NCI-H1417 treated with DMSO at 0.1 percent for 48 hours (cell line): ENCODE measurements around the gene ZNF514.
"Not testable (repeated sequence)": the region's sequence is repeated elsewhere in the genome, so short reads cannot be mapped to it uniquely, and the experiment has no call there.

Source experiments
- DNase-seq: peaks from one replicate; lab custom pipeline; 2025; lab: John Stamatoyannopoulos, UW

ZNF514 gene

DNA sequence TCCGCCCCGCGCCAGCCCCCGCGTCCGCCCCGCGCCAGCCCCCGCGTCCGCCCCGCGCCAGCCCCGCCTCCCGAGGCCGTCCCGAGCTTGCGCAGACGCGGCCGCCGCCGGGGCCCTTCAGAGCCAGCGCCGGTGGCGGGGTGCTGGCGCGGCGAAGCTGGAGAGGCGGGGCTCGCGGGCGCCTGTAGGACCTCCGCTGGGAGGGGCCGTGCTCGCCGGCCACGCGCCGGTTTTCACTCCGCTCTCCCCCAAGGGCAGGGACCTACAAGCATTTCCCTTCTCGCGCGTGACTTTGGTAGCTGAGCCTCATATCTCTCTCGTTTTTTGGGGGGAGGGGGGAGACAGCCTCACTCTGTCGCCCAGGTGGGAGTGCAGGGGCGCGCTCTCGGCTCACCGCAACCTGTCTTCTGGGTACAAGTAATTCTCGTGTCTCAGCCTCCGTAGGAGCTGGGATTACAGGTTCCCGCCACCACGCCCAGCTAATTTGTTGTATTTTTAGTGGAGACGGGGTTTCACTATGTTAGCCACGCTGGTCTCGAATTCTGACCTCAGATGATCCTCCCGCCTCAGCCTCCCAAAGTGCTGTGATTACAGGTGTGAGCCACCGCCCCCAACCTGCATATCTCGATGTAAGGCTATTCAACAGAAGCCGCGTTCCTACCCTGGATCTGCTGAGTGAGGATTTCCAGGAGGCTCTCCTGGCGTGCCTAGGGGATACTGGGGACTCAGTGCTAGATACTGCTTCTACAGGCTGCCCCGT lies at the start of gene ZNF514:
Gene ZNF514, minus strand, starts transcription at position 159 of the 760 bp plus-strand sequence. CDS start 6,595 bp downstream, outside the sequence.
- DNase-seq: no peak

- no peak for DNase-seq
Measured at GRCh38 chr2:95208106-95208505, 48.5 kb upstream of the ZNF514 start.

- DNase-seq: peak; percentile 84
Measured at GRCh38 chr2:95207111-95207961, 47.7 kb upstream of the ZNF514 start, which contains the start of gene ZNF892. ZNF892 (plus strand) TSS chr2:95207521; CDS start chr2:95207816, 295 bp downstream.

DNA sequence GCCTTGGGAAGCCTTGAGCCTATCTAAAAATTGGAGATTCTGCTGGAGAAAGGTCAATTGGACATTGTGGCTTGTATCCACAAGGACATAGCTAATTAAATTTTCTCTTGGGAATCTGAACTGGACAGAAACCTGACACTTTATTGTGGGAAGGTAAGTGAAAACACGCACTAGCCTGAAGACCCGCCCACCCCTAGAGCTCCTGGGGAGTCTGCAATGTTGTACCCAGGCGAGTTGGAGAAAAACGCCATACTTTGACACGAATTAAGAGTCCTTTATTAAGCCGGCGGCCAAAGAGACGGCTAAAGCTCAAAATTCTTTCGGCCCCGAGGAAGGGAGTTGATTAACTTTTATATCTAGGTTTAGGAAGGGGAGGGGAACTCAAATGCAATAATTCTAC lies 46.4 kb upstream of the ZNF514 start:
- no peak for DNase-seq

- DNase-seq: no peak
Measured at GRCh38 chr2:95204396-95204795, 44.7 kb upstream of the ZNF514 start.

DNA sequence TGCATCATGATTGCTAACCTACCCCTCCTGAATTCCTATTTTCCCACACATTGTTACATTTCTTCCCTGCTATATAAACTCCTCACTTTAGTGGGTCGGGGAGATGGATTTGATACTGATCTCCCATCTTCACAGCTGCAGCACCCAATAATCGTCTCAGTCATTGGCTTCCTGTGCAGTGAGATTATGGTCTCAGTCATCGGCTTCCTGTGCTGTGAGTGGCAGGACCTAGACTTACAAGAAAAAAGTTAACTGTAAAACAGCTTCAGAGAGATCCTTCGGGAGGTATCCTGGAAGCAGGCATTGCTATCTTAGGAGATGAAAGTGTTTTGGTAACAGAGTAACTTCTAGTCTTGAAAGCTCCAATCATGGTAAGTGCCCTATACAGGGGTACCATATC lies 44.3 kb upstream of the ZNF514 start:
- DNase-seq: no peak

- not testable (repeated sequence) for DNase-seq
Measured at GRCh38 chr2:95192956-95193355, 33.3 kb upstream of the ZNF514 start.

DNA sequence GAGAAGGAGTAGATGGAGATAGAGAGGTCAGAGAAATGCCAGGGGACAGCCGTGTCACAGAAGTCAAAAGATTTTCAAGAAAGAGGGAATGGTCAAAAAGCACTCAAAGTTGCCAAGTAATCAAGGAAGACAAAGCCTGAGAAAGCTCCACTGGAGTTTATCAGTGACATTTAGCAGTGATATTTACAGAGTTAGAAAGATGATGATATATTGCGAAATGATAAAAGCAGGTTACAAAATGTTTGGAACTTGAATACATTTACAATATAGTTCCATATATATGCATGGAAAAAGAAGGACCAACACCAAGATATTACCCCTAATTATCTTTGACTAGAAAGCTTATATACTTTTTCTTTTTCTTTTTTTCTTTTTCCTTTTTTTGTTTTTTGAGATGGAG lies 26.3 kb upstream of the ZNF514 start:
- DNase-seq: no peak

- no peak for DNase-seq
Measured at GRCh38 chr2:95185197-95185596, 25.5 kb upstream of the ZNF514 start.

DNA sequence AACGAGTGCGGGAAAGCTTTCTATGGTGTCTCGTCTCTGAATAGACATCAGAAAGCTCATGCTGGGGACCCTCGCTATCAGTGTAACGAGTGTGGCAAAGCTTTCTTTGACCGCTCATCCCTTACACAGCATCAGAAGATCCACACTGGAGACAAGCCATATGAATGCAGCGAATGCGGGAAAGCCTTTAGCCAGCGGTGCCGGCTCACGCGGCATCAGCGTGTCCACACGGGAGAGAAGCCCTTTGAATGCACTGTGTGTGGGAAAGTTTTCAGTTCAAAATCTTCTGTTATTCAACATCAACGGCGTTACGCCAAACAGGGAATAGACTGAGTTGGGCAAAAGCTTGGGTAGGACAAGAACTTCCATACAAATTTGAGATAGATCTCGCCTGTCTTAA lies 22.1 kb upstream of the ZNF514 start:
- no peak for DNase-seq

DNA sequence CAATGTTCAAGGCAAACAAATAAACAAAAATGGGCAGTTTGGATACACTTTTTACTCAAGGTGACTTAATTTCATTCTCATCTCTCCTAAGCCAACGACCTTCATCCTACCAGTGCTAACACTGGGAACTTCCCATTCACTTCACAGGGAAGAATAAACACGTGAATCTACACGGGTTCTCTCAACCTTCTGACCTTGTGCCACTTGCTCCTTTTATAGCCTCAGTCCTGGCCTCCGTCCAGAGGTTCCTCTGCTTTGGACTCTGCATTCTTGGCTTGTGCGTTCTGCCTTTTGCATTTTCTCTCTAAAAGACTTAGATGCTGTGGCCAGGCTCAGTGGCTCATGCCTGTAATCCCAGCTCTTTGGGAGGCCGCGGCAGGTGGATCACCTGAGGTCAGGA lies 19.8 kb upstream of the ZNF514 start:
- no peak for DNase-seq

GRCh38 chr2:95174031-95174542 lies 14.4 kb upstream of the ZNF514 start:
- DNase-seq: no peak

- no peak for DNase-seq
Measured at GRCh38 chr2:95171902-95172301, 12.3 kb upstream of the ZNF514 start.

- no peak for DNase-seq
Measured at GRCh38 chr2:95166065-95166763, 6.6 kb upstream of the ZNF514 start.

- DNase-seq: peak; percentile 81
Measured at GRCh38 chr2:95165371-95166064, 5.9 kb upstream of the ZNF514 start, which contains the start of gene ZNF2. ZNF2 (plus strand) TSS chr2:95165809; CDS start chr2:95176227, 10,418 bp downstream.

DNA sequence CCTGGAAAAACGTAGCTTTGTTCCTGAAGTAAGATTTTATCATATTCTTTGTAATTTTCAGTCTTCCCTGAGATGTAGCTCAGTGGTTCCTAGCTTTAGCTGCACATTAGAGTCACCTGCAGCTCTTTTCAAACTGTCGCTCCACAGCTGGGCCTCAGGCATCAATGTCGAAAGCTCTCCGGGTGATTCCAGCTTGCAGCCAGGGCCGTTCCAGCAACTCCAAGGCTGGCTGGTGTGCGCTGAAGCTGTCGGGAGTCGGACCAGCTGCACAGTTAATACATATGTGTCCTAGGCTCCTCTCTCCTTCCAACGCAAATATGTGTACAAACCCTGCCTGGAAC lies 5.4 kb upstream of the ZNF514 start:
- DNase-seq: no peak

DNA sequence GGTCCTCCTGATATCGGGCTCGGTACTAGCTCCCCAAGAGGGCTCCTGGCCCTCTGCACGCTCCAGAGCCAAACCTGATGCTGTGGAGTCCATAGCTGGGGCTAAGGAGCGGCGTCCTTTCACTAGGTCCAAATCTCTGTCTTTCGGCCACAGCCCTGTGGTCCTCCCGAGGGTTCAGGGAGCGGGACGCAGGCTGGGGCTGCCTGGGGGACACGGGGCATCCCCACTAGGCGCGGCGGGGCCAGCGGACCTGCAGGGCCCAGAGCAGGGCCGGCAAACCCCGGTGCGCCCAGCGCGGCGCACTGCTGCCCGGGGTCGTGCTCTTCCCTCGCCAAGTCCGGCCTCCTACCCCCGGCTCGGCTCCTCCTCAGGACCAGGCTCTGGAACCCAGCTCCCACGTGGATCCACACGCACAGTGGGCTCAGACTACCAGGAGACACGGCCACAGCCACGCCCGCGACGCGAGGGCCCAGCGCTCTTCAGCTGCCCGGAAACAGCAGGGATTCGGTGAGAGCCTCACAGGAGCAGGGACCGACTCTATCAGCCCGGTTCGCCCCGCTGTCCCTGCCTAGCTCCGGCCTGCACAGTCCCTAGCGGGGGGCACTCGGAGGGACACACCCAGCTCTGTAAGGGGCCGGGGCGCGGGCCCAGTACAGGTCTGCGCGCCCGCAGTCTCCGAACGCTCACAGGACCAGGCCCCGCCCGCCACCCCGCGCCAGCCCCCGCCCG lies 593 bp downstream of the ZNF514 start:
- no peak for DNase-seq

GRCh38 chr2:95158441-95158840 lies 1.2 kb downstream of the ZNF514 start:
- DNase-seq: no peak

DNA sequence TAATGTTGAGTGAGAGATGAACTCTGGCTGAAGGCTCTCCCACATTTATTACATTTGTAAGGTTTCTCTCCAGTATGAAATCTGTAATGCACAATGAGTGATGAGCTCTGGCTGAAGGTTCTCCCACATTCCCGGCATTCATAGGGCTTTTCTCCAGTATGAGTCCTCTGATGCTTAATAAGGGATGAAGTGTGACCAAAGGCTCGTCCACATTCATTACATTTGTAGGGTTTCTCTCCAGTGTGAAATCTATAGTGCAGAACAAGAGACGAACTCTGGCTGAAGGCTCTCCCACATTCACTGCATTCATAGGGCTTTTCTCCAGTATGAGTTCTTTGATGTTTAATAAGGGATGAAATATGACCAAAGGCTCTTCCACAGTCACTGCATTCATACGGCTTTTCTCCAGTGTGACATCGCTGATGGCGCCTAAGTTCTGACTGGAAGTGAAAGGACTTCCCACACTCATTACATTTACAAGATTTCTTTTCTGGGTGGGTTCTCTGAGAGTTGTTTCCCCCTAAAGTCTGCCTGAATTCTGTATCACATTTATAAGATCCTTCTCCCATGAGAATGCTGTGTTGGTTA lies 10.2 kb downstream of the ZNF514 start:
- DNase-seq: no peak

DNA sequence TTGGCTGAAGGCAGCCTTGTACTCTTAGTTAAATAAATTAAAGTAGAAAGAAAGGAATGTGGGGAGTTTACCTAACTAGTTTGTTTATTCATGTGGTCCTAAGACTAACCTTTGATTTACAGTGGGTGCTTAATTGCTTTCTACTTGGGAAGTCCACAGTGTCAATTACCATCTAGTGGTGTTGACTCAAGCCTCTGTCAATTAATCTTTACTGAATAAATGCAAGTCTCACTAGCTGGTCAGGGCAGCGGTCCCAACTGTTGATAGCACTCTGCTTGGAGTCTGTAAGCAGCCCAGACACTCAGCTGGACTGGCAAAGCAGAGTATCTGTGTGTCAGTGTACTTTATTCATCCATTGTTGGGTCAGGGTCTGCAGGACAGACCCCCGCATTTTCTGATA lies 15.8 kb downstream of the ZNF514 start:
- DNase-seq: no peak

GRCh38 chr2:95138702-95139101 lies 20.9 kb downstream of the ZNF514 start:
- DNase-seq: no peak
